DND-41 (cell line): ENCODE data around the gene C13orf46.

Experiments used
- ATAC-seq: fragments of 200-7000 bp; cut with Tn5 transposase; 3 replicates; pipeline ENCODE4 v1.9.1; 2021; ENCODE audit warnings: low read depth; ENCODE audit not compliant: insufficient read depth
- DNase-seq: peaks from one replicate; pipeline ENCODE4 v3.0.0-alpha.2; 2020
- H2AFZ ChIP-seq: 2 replicates; pipeline ENCODE4 v1.6.0; 2012; ENCODE audit warnings: low read depth, low read length
- H3K27ac ChIP-seq: 2 replicates; pipeline ENCODE4 v1.5.1; 2012; ENCODE audit warnings: low read length, inconsistent platforms
- H3K27me3 ChIP-seq: fragments of 200-600 bp; sonication (generic); 2 replicates; pipeline ENCODE4 v1.6.0; 2012; ENCODE audit warnings: low read length, mild to moderate bottlenecking, inconsistent platforms; ENCODE audit not compliant: insufficient read depth, poor library complexity
- H3K36me3 ChIP-seq: 2 replicates; pipeline ENCODE4 v1.5.1; 2012; ENCODE audit warnings: low read length, inconsistent platforms; ENCODE audit not compliant: insufficient read depth
- H3K4me1 ChIP-seq: 2 replicates; pipeline ENCODE4 v1.5.1; 2012; ENCODE audit warnings: mild to moderate bottlenecking, low read length; ENCODE audit not compliant: insufficient read depth
- H3K4me2 ChIP-seq: 2 replicates; pipeline ENCODE4 v1.6.0; 2012; ENCODE audit warnings: mild to moderate bottlenecking, moderate library complexity, low read length, inconsistent platforms; ENCODE audit not compliant: insufficient read depth
- H3K4me3 ChIP-seq, 2 experiments: fragments of 200-600 bp in 1 of 2; shearing (Covaris generic) in 1 of 2; 2 replicates each; pipeline ENCODE4 v1.5.1; 2012 to 2016; ENCODE audit warnings: inconsistent platforms in 2 of 2, low read length in 2 of 2, mild to moderate bottlenecking in 2 of 2, low read depth in 1 of 2, moderate library complexity in 1 of 2
- H3K79me2 ChIP-seq: 2 replicates; pipeline ENCODE4 v1.6.0; 2012; ENCODE audit warnings: low read length, inconsistent platforms; ENCODE audit not compliant: insufficient read depth
- H3K9ac ChIP-seq: 2 replicates; pipeline ENCODE4 v1.6.0; 2012; ENCODE audit warnings: low read depth, mild to moderate bottlenecking, inconsistent platforms, low read length, moderate library complexity
- H3K9me3 ChIP-seq: 2 replicates; pipeline ENCODE4 v1.5.1; 2012; ENCODE audit warnings: low read length, moderate library complexity, mild to moderate bottlenecking, inconsistent platforms; ENCODE audit not compliant: insufficient read depth, severe bottlenecking
- H4K20me1 ChIP-seq: 2 replicates; pipeline ENCODE4 v1.6.0; 2012; ENCODE audit warnings: low read length; ENCODE audit not compliant: insufficient read depth
- CTCF ChIP-seq: IDR thresholded peaks from 2 replicates; pipeline ENCODE4 v1.5.1; 2012; ENCODE audit warnings: borderline replicate concordance, low read length, moderate library complexity, mild to moderate bottlenecking; ENCODE audit not compliant: poor library complexity, severe bottlenecking; ENCODE audit errors: extremely low read depth
- EZH2 ChIP-seq: IDR thresholded peaks from 3 replicates; pipeline ENCODE4 v1.6.1; 2012; ENCODE audit warnings: borderline replicate concordance, low read depth, mild to moderate bottlenecking, moderate library complexity, low read length, inconsistent platforms; ENCODE audit not compliant: severe bottlenecking

Gene C13orf46

GRCh38 chr13:114002009-114002544, 28.2 kb upstream of the C13orf46 start:
- DNase-seq: no peak
- H3K4me1 ChIP-seq: no peaks in the 10 kb centered on the region
- H3K9me3 ChIP-seq: no peaks in the 10 kb centered on the region
- H3K4me2 ChIP-seq: no peak overlapping the region
- no peaks in the 10 kb centered on the region for H3K79me2 ChIP-seq
- peaks cover 42% of the 10 kb centered on the region for H3K36me3 ChIP-seq
- no peak for ATAC-seq
- no peak overlapping the region for H2AFZ ChIP-seq
- H3K4me3 ChIP-seq: no peak overlapping the region
- H3K9ac ChIP-seq: no peak overlapping the region
- H4K20me1 ChIP-seq: peaks cover 4% of the 10 kb centered on the region; the same call in 1 of the 2 replicates
- no peak for TF ChIP-seq CTCF
- no peak for TF ChIP-seq EZH2
- no peaks in the 10 kb centered on the region for H3K27me3 ChIP-seq
- H3K27ac ChIP-seq: no peak overlapping the region

GRCh38 chr13:114001331-114002008, 27.6 kb upstream of the C13orf46 start:
- peaks cover 47% of the 10 kb centered on the region for H3K36me3 ChIP-seq
- no peaks in the 10 kb centered on the region for H3K27me3 ChIP-seq
- no peak overlapping the region for H3K9ac ChIP-seq
- no peaks in the 10 kb centered on the region for H3K79me2 ChIP-seq
- no peaks in the 10 kb centered on the region for H3K4me1 ChIP-seq
- TF ChIP-seq CTCF: no peak
- TF ChIP-seq EZH2: no peak
- H3K9me3 ChIP-seq: no peaks in the 10 kb centered on the region
- H2AFZ ChIP-seq: no peak overlapping the region
- ATAC-seq: no peak
- peaks cover 4% of the 10 kb centered on the region for H4K20me1 ChIP-seq
- no peak overlapping the region for H3K27ac ChIP-seq
- no peak for DNase-seq
- no peak overlapping the region for H3K4me3 ChIP-seq
- no peak overlapping the region for H3K4me2 ChIP-seq

GRCh38 chr13:114000151-114001040, 26.5 kb upstream of the C13orf46 start:
- H3K4me3 ChIP-seq: no peak overlapping the region
- no peak for ATAC-seq
- peaks cover 52% of the 10 kb centered on the region for H3K36me3 ChIP-seq

More at GRCh38 chr13:114000151-114001040, 26.5 kb upstream of the C13orf46 start:
- no peak for TF ChIP-seq EZH2
- TF ChIP-seq CTCF: no peak
- Histone ChIP-seq H3K79me2 (no peaks in the 10 kb centered on the region), H3K4me2 (no peak overlapping the region), H3K27me3 (no peaks in the 10 kb centered on the region), H3K9me3 (no peaks in the 10 kb centered on the region), H4K20me1 (peaks cover 4% of the 10 kb centered on the region), H3K9ac (no peak overlapping the region), H2AFZ (no peak overlapping the region), H3K4me1 (no peaks in the 10 kb centered on the region), H3K27ac (no peak overlapping the region)
- DNase-seq: no peak
